Measurements from ENCODE around the gene BRIP1. TPM values are rescaled to one million over a fixed set of nuclear protein-coding genes. Genes with fewer than 3 reads are reported as not detected.
"Not testable (repeated sequence)": the region's sequence is repeated elsewhere in the genome, so short reads cannot be mapped to it uniquely, and the experiment has no call there.

The BRIP1 gene
- total RNA-seq, 2 donors from 2014 or later = 24.2 to 25.5 TPM

DNA sequence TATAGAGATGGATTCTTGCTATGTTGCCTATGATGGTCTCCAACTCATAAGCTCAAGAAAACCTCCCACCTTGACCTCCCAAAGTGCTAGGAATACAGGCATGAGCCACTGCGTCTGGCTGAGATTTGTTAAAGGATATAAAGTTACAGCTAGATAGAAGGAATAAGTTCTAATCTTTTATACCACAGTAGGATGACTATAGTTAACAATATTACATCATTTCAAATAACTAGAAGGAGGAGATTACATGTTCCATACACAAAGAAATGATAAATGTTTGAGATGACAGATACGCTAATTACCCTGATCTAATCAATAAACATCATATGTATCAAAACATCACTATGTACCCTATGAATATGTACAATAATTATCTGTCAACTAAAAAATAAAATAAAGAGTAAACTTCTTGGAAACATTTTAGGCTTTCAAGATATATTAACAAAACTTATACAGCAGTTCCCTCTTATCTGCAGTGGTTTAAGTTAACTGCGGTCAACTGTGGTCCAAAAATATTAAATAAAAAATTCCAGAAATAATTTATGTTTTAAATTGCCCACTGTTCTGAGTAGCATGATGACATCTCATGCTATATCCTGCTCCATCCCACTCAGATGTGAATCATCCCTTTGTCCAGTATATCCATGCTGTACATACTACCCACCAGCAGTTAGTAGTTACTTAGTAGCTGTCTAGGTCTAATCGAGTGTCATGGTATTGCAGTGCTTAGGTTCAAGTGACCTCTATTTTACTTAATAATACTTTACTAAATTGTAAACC, 143.1 kb downstream of the BRIP1 start:
- H3K4me3 Mint-ChIP-seq = no peak overlapping the region
- H3K4me1 Mint-ChIP-seq = peaks cover 3% of the 10 kb centered on the region
- H3K27ac ChIP-seq (ENCODE audit: low read depth, low read length) = no peak overlapping the region
- no peak overlapping the region for H3K9ac ChIP-seq (ENCODE audit: extremely low read depth, low read length, poor library complexity, severe bottlenecking)
- peaks cover 33% of the 10 kb centered on the region for H3K9me3 ChIP-seq (ENCODE audit: control insufficient read depth, low read length)
- H3K27me3 ChIP-seq (ENCODE audit: control insufficient read depth, insufficient read depth, low read length, poor library complexity, severe bottlenecking) = no peaks in the 10 kb centered on the region
- TF ChIP-seq, protein P1, sequence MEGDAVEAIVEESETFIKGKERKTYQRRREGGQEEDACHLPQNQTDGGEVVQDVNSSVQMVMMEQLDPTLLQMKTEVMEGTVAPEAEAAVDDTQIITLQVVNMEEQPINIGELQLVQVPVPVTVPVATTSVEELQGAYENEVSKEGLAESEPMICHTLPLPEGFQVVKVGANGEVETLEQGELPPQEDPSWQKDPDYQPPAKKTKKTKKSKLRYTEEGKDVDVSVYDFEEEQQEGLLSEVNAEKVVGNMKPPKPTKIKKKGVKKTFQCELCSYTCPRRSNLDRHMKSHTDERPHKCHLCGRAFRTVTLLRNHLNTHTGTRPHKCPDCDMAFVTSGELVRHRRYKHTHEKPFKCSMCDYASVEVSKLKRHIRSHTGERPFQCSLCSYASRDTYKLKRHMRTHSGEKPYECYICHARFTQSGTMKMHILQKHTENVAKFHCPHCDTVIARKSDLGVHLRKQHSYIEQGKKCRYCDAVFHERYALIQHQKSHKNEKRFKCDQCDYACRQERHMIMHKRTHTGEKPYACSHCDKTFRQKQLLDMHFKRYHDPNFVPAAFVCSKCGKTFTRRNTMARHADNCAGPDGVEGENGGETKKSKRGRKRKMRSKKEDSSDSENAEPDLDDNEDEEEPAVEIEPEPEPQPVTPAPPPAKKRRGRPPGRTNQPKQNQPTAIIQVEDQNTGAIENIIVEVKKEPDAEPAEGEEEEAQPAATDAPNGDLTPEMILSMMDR (conservative IDR thresholded peaks at IDR 0.05) = no peak
- WGBS, 2 experiments (ENCODE audit: insufficient coverage in 1 of 2, insufficient read length in 1 of 2) = 84 to 100% methylated on average over 1 to 2 of the region's 4 CpGs
- H3K36me3 ChIP-seq (ENCODE audit: control insufficient read depth, insufficient read depth, low read length) = peaks cover 5% of the 10 kb centered on the region
- peaks cover 25% of the 10 kb centered on the region for H3K9me3 Mint-ChIP-seq
- no peak overlapping the region for H3K27ac Mint-ChIP-seq
- DNase-seq = no peak
- H3K27me3 Mint-ChIP-seq (ENCODE audit: insufficient read depth) = no peaks in the 10 kb centered on the region
- H3K4me3 ChIP-seq (ENCODE audit: low read length) = no peak overlapping the region
- H3K36me3 Mint-ChIP-seq (ENCODE audit: low read depth) = peaks cover 32% of the 10 kb centered on the region
- peaks cover 3% of the 10 kb centered on the region for H3K4me1 ChIP-seq (ENCODE audit: control insufficient read depth, insufficient read depth, low read length)

DNA sequence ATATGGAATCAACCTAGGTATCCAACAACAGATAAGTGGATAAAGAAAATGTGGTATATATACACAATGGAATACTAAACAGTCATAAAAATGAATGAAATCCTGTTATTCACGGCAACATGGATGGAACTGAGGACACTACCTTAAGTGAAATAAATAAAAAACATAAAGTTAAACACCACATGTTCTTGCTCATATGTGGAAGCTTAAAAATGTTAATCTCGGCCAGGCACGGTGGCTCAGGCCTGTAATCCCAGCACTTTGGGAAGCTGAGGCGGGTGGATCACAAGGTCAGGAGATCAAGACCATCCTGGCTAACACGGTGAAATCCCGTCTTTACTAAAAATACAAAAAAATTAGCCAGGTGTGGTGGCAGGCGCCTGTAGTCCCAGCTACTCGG, 144.1 kb downstream of the BRIP1 start:
- not testable (repeated sequence) for DNase-seq; H3K27me3 Mint-ChIP-seq (ENCODE audit: insufficient read depth); H3K9ac ChIP-seq (ENCODE audit: extremely low read depth, low read length, poor library complexity, severe bottlenecking); H3K27me3 ChIP-seq (ENCODE audit: control insufficient read depth, insufficient read depth, low read length, poor library complexity, severe bottlenecking); H3K4me1 ChIP-seq (ENCODE audit: control insufficient read depth, insufficient read depth, low read length); H3K27ac ChIP-seq (ENCODE audit: low read depth, low read length); H3K4me1 Mint-ChIP-seq; H3K36me3 ChIP-seq (ENCODE audit: control insufficient read depth, insufficient read depth, low read length); H3K27ac Mint-ChIP-seq; H3K4me3 ChIP-seq (ENCODE audit: low read length); H3K4me3 Mint-ChIP-seq
- Mint-ChIP-seq H3K36me3 (ENCODE audit: low read depth) (peaks cover 35% of the 10 kb centered on the region), H3K9me3 (peaks cover 25% of the 10 kb centered on the region)
- WGBS, 2 experiments (ENCODE audit: insufficient coverage in 1 of 2, insufficient read length in 1 of 2) = 96 to 100% methylated on average over 2 to 7 of the region's 8 CpGs
- peaks cover 33% of the 10 kb centered on the region for H3K9me3 ChIP-seq (ENCODE audit: control insufficient read depth, low read length)

DNA sequence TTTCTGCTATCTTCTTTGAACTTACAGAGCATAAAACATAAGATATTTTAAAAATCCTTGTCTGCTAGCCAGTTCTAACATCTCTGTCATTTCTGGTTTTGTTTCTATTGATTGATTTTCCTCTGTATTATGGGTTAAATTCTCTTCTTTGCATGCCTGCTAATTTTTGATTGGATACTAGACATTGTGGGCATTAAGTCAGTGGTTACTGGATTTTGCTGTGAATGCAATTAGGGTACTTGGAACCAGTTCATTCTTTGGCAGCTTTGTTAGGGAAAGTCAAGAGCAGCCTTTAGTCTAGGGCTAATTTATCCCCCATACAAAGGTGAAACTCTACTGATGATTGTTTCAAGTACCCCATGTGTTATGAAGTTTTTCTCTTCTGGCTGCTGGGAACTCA, 145.3 kb downstream of the BRIP1 start:
- Mint-ChIP-seq H3K27ac (no peak overlapping the region), H3K27me3 (ENCODE audit: insufficient read depth) (no peaks in the 10 kb centered on the region), H3K4me1 (no peaks in the 10 kb centered on the region), H3K36me3 (ENCODE audit: low read depth) (peaks cover 35% of the 10 kb centered on the region), H3K9me3 (peaks cover 25% of the 10 kb centered on the region), H3K4me3 (no peak overlapping the region)
- Histone ChIP-seq H3K9me3 (ENCODE audit: control insufficient read depth, low read length) (peaks cover 33% of the 10 kb centered on the region), H3K27me3 (ENCODE audit: control insufficient read depth, insufficient read depth, low read length, poor library complexity, severe bottlenecking) (no peaks in the 10 kb centered on the region), H3K36me3 (ENCODE audit: control insufficient read depth, insufficient read depth, low read length) (peaks cover 10% of the 10 kb centered on the region), H3K4me1 (ENCODE audit: control insufficient read depth, insufficient read depth, low read length) (no peaks in the 10 kb centered on the region), H3K27ac (ENCODE audit: low read depth, low read length) (no peak overlapping the region), H3K9ac (ENCODE audit: extremely low read depth, low read length, poor library complexity, severe bottlenecking) (no peak overlapping the region), H3K4me3 (ENCODE audit: low read length) (no peak overlapping the region)
- no peak for DNase-seq
- TF ChIP-seq, protein P1 (conservative IDR thresholded peaks at IDR 0.05) = no peak
